Chondrocyte (in vitro differentiated cells): Measurements from ENCODE around the gene FGF23. TPM values are rescaled to one million over a fixed set of nuclear protein-coding genes. Genes with fewer than 3 reads are reported as not detected.

ENCODE experiments used
- DNase-seq: peaks from one replicate; pipeline ENCODE4 v3.0.0; 2021; ENCODE audit warnings: mixed read lengths, low spot score
- H3K27ac Mint-ChIP-seq: one replicate; pipeline ENCODE4 v1.8.0; 2021; ENCODE audit warnings: mild to moderate bottlenecking, moderate library complexity, mixed read lengths; ENCODE audit not compliant: unreplicated experiment
- H3K27me3 Mint-ChIP-seq: 2 replicates; pipeline ENCODE4 v1.8.0; 2021; ENCODE audit warnings: low read depth, mixed read lengths
- H3K36me3 Mint-ChIP-seq: 2 replicates; pipeline ENCODE4 v1.8.0; 2021; ENCODE audit warnings: low read depth, mixed read lengths
- H3K4me1 Mint-ChIP-seq: 2 replicates; pipeline ENCODE4 v1.8.0; 2021; ENCODE audit warnings: low read depth, mild to moderate bottlenecking, mixed read lengths
- H3K4me3 Mint-ChIP-seq: one replicate; pipeline ENCODE4 v1.8.0; 2021; ENCODE audit warnings: mild to moderate bottlenecking, moderate library complexity, mixed read lengths; ENCODE audit not compliant: unreplicated experiment
- H3K9me3 Mint-ChIP-seq: 2 replicates; pipeline ENCODE4 v1.8.0; 2021; ENCODE audit warnings: low read depth, mixed read lengths
- total RNA-seq: library from RNA; stranded (reverse); gene quantifications from 3 replicates; pipeline ENCODE4 v1.2.1, GENCODE V29; 2021
- TF ChIP-seq, protein P1 (sequence below): fragments of 200-600 bp; sonication (generic); IDR thresholded peaks from 2 replicates; pipeline ENCODE4 v1.5.0; 2021; ENCODE audit warnings: antibody characterized with exemption, mild to moderate bottlenecking, moderate library complexity

Gene FGF23
- total RNA-seq, 1 donor from 2014 or later: not detected

GRCh38 chr12:4356041-4356327 is 23.5 kb downstream of the FGF23 start:
- H3K36me3 Mint-ChIP-seq: peaks cover 18% of the 10 kb centered on the region
- no peak for DNase-seq
- peaks cover 19% of the 10 kb centered on the region for H3K9me3 Mint-ChIP-seq
- H3K27ac Mint-ChIP-seq: no peak overlapping the region
- H3K4me3 Mint-ChIP-seq: no peak overlapping the region
- TF ChIP-seq, protein P1, sequence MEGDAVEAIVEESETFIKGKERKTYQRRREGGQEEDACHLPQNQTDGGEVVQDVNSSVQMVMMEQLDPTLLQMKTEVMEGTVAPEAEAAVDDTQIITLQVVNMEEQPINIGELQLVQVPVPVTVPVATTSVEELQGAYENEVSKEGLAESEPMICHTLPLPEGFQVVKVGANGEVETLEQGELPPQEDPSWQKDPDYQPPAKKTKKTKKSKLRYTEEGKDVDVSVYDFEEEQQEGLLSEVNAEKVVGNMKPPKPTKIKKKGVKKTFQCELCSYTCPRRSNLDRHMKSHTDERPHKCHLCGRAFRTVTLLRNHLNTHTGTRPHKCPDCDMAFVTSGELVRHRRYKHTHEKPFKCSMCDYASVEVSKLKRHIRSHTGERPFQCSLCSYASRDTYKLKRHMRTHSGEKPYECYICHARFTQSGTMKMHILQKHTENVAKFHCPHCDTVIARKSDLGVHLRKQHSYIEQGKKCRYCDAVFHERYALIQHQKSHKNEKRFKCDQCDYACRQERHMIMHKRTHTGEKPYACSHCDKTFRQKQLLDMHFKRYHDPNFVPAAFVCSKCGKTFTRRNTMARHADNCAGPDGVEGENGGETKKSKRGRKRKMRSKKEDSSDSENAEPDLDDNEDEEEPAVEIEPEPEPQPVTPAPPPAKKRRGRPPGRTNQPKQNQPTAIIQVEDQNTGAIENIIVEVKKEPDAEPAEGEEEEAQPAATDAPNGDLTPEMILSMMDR: peak; percentile 64
- H3K27me3 Mint-ChIP-seq: no peaks in the 10 kb centered on the region
- H3K4me1 Mint-ChIP-seq: no peaks in the 10 kb centered on the region

DNA sequence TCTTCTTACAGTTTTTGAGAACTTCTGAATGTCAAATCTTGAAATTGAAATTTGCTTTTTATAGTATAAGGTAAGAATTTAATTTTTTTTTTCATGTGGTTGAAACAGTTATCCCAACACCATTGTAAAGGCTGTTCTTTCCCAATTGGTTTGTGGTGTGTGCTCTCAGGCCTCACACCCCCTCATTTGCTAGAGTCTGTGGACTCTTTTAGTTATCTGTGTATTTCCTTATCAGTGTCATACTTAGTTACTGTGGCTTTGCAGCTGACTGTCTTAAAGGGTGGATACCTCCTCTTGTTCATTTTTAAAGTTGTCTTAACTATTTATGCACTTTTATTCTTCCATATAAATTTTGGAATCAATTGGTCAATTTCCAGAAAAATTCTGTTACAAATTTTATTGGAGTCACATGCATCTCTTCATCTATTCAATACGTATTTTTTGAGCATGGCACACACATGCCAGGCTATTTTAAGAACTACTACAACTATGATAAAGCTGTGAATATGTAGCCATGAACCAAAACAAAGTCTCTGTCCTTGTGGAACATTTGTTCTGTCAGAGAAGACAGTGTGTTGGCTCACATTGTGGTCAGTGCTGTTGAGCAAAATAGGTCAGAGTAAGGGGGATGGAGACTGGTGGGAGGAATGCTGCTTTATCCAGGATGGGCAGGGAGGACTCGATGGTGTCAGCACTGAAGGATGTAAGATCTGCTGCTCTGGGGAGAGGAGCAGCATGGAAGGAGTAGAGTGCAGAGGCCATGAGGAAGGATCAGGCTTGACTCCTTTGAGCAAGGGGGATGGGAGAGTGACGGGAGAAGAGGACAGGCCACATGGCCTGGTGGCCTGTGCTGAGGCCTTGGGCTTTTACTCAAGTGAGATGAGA is 24.1 kb downstream of the FGF23 start:
- no peaks in the 10 kb centered on the region for H3K27me3 Mint-ChIP-seq
- peaks cover 19% of the 10 kb centered on the region for H3K9me3 Mint-ChIP-seq
- DNase-seq: no peak
- TF ChIP-seq, protein P1: no peak
- H3K27ac Mint-ChIP-seq: no peak overlapping the region
- no peaks in the 10 kb centered on the region for H3K4me1 Mint-ChIP-seq
- H3K4me3 Mint-ChIP-seq: no peak overlapping the region
- H3K36me3 Mint-ChIP-seq: peaks cover 21% of the 10 kb centered on the region

- Mint-ChIP-seq H3K36me3 (peaks cover 17% of the 10 kb centered on the region), H3K27ac (no peak overlapping the region), H3K9me3 (peaks cover 8% of the 10 kb centered on the region), H3K4me3 (no peak overlapping the region), H3K4me1 (no peaks in the 10 kb centered on the region), H3K27me3 (no peaks in the 10 kb centered on the region)
- DNase-seq: no peak
- TF ChIP-seq, protein P1: peak; percentile 76
These were observed 25.7 kb downstream of the FGF23 start for GRCh38 chr12:4353785-4354208.

DNA sequence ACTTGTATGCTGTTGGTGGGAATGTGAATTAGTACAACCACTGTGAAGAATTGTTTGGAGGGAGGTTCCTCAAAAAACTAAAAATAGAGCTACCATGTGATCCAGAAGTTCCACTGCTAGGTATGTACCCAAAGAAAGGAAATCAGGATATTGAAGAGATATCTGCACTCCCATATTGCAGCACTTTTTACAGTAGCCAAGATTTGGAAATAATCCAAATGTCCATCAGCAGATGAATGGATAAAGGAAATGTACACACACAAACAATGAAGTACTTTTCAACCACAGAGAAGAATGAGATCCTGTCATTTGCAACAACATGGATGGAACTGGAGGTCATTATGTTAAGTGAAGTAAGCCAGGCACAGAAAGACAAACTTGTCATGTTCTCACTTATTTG is 32.6 kb downstream of the FGF23 start:
- H3K4me3 Mint-ChIP-seq: no peak overlapping the region
- TF ChIP-seq, protein P1: no peak
- H3K27me3 Mint-ChIP-seq: no peaks in the 10 kb centered on the region
- no peak for DNase-seq
- H3K4me1 Mint-ChIP-seq: no peaks in the 10 kb centered on the region
- H3K36me3 Mint-ChIP-seq: peaks cover 28% of the 10 kb centered on the region
- no peak overlapping the region for H3K27ac Mint-ChIP-seq
- peaks cover 17% of the 10 kb centered on the region for H3K9me3 Mint-ChIP-seq

DNA sequence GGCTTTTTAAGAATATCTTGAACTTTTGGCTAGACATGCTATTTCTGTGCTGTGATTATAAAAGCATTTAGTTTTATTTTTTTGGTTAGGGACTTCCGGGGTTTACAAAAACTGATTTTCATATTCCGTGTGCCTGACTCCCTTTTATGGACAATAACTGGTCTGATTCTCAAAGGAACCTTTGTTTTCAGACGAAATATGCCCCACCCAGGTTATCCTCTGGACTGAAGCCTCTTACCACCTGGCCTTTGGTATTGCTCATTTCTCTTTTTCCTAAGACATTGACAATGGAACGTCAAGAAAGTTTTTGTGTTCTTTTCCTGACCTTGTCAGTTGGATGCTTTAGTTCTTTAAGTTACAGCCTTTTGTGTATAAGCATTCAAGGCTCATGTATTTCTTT is 47.7 kb downstream of the FGF23 start:
- H3K9me3 Mint-ChIP-seq: no peaks in the 10 kb centered on the region
- H3K36me3 Mint-ChIP-seq: peaks cover 27% of the 10 kb centered on the region
- no peak overlapping the region for H3K27ac Mint-ChIP-seq
- H3K27me3 Mint-ChIP-seq: no peaks in the 10 kb centered on the region
- TF ChIP-seq, protein P1: no peak
- no peak for DNase-seq
- no peak overlapping the region for H3K4me3 Mint-ChIP-seq
- H3K4me1 Mint-ChIP-seq: peaks cover 11% of the 10 kb centered on the region
